ENCODE results near the gene BFAR.
"Not testable (repeated sequence)": the region's sequence is repeated elsewhere in the genome, so short reads cannot be mapped to it uniquely, and the experiment has no call there.

The BFAR gene

DNA sequence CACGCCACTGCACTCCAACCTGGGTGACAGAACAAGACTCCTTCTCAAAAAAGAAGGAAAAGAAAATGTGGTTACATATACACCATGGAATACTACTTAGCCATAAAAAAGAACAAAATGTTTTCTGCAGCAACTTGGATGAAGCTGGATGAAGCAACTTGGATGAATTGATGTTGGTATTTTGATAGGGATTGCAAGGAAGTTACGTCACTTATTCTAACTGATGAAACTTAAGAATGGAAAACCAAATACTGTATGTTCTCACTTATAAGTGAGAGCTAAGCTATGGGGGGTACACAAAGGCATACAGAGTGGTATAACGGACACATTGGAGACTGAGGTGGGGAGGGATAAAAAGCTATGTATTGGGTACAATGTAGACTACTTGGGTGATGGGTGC is 43.9 kb downstream of the BFAR start:
- Histone ChIP-seq H3K4me3 (replicated peaks; ENCODE audit: low read depth, low read length) (no peak overlapping the region), H3K36me3 (ENCODE audit: control insufficient read depth, insufficient read depth, low read length) (no peaks in the 10 kb centered on the region), H3K27me3 (replicated peaks; ENCODE audit: control insufficient read depth, insufficient read depth, low read length) (no peaks in the 10 kb centered on the region)
- TF ChIP-seq, protein P1, sequence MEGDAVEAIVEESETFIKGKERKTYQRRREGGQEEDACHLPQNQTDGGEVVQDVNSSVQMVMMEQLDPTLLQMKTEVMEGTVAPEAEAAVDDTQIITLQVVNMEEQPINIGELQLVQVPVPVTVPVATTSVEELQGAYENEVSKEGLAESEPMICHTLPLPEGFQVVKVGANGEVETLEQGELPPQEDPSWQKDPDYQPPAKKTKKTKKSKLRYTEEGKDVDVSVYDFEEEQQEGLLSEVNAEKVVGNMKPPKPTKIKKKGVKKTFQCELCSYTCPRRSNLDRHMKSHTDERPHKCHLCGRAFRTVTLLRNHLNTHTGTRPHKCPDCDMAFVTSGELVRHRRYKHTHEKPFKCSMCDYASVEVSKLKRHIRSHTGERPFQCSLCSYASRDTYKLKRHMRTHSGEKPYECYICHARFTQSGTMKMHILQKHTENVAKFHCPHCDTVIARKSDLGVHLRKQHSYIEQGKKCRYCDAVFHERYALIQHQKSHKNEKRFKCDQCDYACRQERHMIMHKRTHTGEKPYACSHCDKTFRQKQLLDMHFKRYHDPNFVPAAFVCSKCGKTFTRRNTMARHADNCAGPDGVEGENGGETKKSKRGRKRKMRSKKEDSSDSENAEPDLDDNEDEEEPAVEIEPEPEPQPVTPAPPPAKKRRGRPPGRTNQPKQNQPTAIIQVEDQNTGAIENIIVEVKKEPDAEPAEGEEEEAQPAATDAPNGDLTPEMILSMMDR (IDR thresholded peaks at IDR 0.05; ENCODE audit: insufficient read depth, low read length, poor library complexity, severe bottlenecking), result no peak
- DNase-seq (ENCODE audit: extremely low read depth, insufficient read length), result no peak

DNA sequence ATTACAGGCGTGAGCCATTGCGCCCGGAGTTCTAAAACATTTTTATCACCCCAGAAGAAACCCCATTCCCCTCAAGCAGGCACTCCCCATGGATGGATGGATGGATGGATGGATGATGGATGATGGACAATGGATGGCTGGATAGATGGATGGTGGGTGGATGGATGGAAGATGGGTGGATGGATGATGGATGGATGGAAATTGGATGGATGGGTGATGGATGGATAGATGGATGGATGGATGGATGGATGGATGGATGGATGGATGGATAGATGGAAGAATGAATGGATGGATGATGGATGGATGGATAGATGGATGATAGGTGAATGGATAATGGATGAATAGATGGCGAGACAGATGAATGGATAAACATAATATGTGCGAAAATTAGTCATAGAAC is 44.9 kb downstream of the BFAR start:
- Histone ChIP-seq H3K36me3 (ENCODE audit: control insufficient read depth, insufficient read depth, low read length) (no peaks in the 10 kb centered on the region), H3K4me3 (replicated peaks; ENCODE audit: low read depth, low read length) (no peak overlapping the region), H3K27me3 (replicated peaks; ENCODE audit: control insufficient read depth, insufficient read depth, low read length) (no peaks in the 10 kb centered on the region)
- TF ChIP-seq, protein P1 (IDR thresholded peaks at IDR 0.05; ENCODE audit: insufficient read depth, low read length, poor library complexity, severe bottlenecking), result no peak
- DNase-seq (ENCODE audit: extremely low read depth, insufficient read length), result no peak

DNA sequence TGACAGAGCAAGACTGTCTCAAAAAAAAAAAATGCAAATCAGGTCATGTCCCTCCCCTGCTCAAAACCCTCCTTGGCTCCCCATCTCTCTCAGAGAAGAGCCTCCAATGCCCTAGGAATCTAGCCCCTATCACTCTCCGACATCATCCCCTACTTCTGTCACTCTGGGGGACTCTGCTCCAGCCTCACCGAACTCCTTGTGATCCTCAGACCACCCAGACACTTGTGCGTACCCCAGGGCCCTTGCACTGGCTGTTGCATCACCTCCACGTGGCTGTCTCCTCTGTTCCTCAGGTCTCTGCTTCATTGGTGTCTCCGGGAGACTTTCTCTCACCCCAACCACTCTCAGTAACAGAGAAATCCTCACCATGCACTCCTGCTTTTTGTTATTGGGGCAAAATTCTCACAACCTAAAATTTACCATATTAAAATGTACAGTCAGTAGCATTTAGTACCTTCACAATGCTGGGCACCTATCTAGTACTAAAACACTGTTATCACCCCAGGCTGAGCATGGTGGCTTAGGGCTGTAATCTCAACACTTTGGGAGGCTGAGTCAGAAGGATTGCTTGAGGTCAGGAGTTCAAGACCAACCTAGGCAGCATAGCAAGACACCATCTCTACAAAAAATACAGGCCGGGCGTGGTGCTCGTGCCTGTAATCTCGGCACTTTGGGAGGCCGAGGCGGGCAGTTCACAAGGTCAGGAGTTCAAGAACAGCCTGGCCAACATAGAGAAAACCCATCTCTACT is 46.2 kb downstream of the BFAR start:
- TF ChIP-seq, protein P1 (IDR thresholded peaks at IDR 0.05; ENCODE audit: insufficient read depth, low read length, poor library complexity, severe bottlenecking), result no peak
- Histone ChIP-seq H3K27me3 (replicated peaks; ENCODE audit: control insufficient read depth, insufficient read depth, low read length) (no peaks in the 10 kb centered on the region), H3K36me3 (ENCODE audit: control insufficient read depth, insufficient read depth, low read length) (no peaks in the 10 kb centered on the region), H3K4me3 (replicated peaks; ENCODE audit: low read depth, low read length) (no peak overlapping the region)
- DNase-seq (ENCODE audit: extremely low read depth, insufficient read length), result no peak

DNA sequence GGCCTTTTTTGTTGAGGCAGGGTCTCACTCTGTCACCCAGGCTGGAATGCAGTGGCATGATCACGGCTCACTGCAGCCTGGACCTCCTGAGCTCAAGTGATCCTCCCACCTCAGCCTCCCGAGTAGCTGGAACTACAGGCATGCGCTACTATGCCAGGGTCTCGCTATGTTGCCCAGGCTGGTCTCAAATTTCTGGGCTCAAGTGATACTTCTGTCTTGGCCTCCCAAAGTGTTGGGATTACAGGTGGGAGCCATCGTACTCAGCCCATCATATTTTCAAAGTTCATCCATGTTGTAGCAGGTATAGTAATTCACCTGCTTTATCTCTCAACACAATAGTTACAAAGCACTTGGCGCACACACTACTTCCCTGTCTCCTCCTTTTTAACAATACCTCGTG is 47.6 kb downstream of the BFAR start:
- not testable (repeated sequence) for H3K36me3 ChIP-seq (ENCODE audit: control insufficient read depth, insufficient read depth, low read length); DNase-seq (ENCODE audit: extremely low read depth, insufficient read length); H3K4me3 ChIP-seq (replicated peaks; ENCODE audit: low read depth, low read length); H3K27me3 ChIP-seq (replicated peaks; ENCODE audit: control insufficient read depth, insufficient read depth, low read length)

DNA sequence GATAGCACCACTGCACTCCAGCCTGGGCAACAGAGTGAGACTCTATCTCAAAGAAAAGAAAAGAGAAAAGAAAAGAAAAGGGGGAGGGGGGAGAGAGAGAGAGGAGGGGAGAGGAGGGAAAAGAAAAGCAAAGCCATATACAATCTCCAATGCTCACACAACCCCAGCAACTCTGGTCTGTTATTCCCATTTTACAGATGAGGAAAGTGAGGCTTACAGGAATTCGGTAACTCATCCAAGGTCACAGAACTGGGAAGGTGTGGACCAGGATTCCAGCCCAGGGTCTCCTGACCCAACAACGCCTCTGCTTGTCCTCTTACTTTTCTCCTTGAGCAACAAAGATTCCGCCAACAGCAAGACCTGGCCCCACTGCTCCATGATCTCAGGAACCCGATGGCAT is 48.4 kb downstream of the BFAR start:
- no peaks in the 10 kb centered on the region for H3K27me3 ChIP-seq (replicated peaks; ENCODE audit: control insufficient read depth, insufficient read depth, low read length)
- no peak overlapping the region for H3K4me3 ChIP-seq (replicated peaks; ENCODE audit: low read depth, low read length)
- no peak for DNase-seq (ENCODE audit: extremely low read depth, insufficient read length)
- TF ChIP-seq, protein P1 (IDR thresholded peaks at IDR 0.05; ENCODE audit: insufficient read depth, low read length, poor library complexity, severe bottlenecking), result no peak
- H3K36me3 ChIP-seq (ENCODE audit: control insufficient read depth, insufficient read depth, low read length), result no peaks in the 10 kb centered on the region

DNA sequence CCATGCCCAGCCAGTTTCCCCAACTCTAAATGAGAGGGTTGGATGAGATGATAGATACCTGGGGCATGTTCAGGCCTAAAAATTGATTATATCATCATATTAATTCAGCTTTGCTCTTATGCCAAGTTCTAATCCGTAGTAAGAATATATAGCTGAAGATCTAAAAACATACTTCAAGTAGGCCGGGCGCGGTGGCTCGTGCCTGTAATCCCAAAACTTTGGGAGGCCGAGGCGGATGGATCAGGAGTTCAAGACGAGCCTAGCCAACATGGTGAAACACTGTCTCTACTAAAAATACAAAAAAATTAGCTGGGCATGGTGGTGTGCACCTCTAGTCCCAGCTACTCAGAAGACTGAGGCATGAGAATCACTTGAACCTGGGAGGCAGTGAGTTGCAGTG is 49.4 kb downstream of the BFAR start:
- H3K4me3 ChIP-seq (replicated peaks; ENCODE audit: low read depth, low read length), result no peak overlapping the region
- no peak for DNase-seq (ENCODE audit: extremely low read depth, insufficient read length)

DNA sequence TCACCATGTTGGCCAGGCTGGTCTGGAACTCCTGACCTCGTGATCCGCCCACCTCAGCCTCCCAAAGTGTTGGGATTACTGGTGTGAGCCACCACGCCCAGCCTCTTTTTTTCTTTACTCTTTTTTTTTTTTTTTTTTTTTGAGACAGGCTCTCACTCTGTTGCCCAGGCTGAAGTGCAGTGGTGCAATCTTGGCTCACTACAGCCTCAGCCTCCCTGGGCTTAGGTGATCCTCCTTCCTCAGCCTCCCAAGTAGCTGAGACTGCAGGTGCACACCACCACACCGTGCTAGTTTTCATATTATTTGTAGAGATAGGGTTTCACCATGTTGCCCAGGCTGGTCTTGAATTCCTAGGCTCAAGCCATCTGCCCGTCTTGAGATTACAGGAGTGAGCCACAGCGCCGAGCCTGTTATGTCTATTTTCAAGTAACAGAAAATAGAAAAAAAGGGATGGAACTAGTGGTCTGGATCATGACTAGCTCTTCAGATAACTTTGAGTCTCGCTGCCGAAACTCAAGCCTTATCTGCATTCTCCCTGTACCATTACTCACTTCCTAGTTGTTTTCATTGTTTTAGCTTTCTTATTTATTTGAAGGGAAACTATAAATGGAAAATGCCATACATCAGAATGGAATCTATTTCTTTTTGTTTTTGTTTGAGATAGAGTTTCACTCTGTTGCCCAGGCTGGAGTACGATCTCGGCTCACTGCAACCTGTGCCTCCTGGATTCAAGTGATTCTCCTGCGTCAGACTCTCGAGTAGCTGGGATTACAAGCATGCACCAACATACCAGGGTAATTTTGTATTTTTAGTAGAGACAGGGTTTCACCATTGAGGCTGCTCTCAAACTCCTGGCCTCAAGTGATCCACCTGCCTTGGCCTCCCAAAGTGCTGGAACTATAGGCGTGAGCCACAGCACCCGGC is 53.4 kb downstream of the BFAR start:
- not testable (repeated sequence) for H3K4me3 ChIP-seq (replicated peaks; ENCODE audit: low read depth, low read length); H3K27me3 ChIP-seq (replicated peaks; ENCODE audit: control insufficient read depth, insufficient read depth, low read length); DNase-seq (ENCODE audit: extremely low read depth, insufficient read length); H3K36me3 ChIP-seq (ENCODE audit: control insufficient read depth, insufficient read depth, low read length)

More for the DNA sequence above, 49.4 kb downstream of the BFAR start:
- Histone ChIP-seq H3K27me3 (replicated peaks; ENCODE audit: control insufficient read depth, insufficient read depth, low read length) (no peaks in the 10 kb centered on the region), H3K36me3 (ENCODE audit: control insufficient read depth, insufficient read depth, low read length) (no peaks in the 10 kb centered on the region)
- TF ChIP-seq, protein P1 (IDR thresholded peaks at IDR 0.05; ENCODE audit: insufficient read depth, low read length, poor library complexity, severe bottlenecking), result no peak

DNA sequence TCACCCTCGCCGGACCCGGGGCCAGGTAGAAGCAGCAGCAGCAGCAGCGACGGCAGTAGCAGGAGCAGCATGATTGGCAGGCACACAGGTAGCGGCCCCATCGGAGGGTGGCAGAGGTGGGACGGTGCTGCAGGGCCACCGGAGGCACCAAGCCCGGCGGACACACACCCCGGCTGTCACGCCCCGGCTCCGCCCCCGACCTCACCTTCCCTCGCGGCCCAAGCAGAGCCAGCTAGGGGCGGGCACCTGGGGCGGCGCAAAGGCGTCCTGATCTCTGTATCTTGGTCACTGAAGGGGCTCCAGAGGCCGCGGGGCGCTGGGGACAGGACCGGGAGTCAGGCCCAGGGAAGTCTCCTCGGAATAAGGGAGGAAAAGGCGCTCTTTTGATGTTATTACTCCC is 61.4 kb downstream of the BFAR start, which contains the start of gene PLA2G10:
PLA2G10 (minus strand) TSS at position 180 of the 400 bp plus-strand sequence; CDS start at position 101, 79 bp downstream.
- H3K36me3 ChIP-seq (ENCODE audit: control insufficient read depth, insufficient read depth, low read length); DNase-seq (ENCODE audit: extremely low read depth, insufficient read length); H3K27me3 ChIP-seq (replicated peaks; ENCODE audit: control insufficient read depth, insufficient read depth, low read length); H3K4me3 ChIP-seq (replicated peaks; ENCODE audit: low read depth, low read length): not testable (repeated sequence)

Measured in GM06990 (cell line).